Measurements from ENCODE around the gene SCRN1. TPM values are rescaled to one million over a fixed set of nuclear protein-coding genes. Genes with fewer than 3 reads are reported as not detected.

The SCRN1 gene
- total RNA-seq, 3 donors from 2014 or later = 25.9 to 32.0 (median 31.5) TPM

- Histone ChIP-seq H3K9me3 (no peaks in the 10 kb centered on the region), H3K4me1 (no peaks in the 10 kb centered on the region), H3K27ac (no peak overlapping the region), H3K4me3 (no peak overlapping the region), H3K27me3 (no peaks in the 10 kb centered on the region), H3K36me3 (no peaks in the 10 kb centered on the region)
- no peak for DNase-seq (ENCODE audit: low spot score in 2 of 2)
- no peak for TF ChIP-seq POLR2AphosphoS5 (IDR thresholded peaks at IDR 0.05)
- TF ChIP-seq POLR2A (IDR thresholded peaks at IDR 0.05) = no peak
- no peak for TF ChIP-seq CTCF (IDR thresholded peaks at IDR 0.05)
- intact Hi-C loops (cut with DNase I; ENCODE audit: low total_unique reads) = no loop called here
These were observed 41.0 kb downstream of the SCRN1 start for GRCh38 chr7:29948587-29948986.

GRCh38 chr7:29946428-29947186 lies 43.0 kb downstream of the SCRN1 start:
- DNase-seq (ENCODE audit: low spot score in 2 of 2) = no peak

GRCh38 chr7:29945259-29945809 lies 44.3 kb downstream of the SCRN1 start:
- TF ChIP-seq POLR2AphosphoS5 (IDR thresholded peaks at IDR 0.05) (no peak), CTCF (IDR thresholded peaks at IDR 0.05) (no peak), POLR2A (IDR thresholded peaks at IDR 0.05) (no peak)
- H3K27ac ChIP-seq = no peak overlapping the region

More at GRCh38 chr7:29946428-29947186, 43.0 kb downstream of the SCRN1 start:
- Histone ChIP-seq H3K9me3 (no peaks in the 10 kb centered on the region), H3K4me3 (no peak overlapping the region), H3K27me3 (no peaks in the 10 kb centered on the region), H3K4me1 (no peaks in the 10 kb centered on the region), H3K27ac (no peak overlapping the region), H3K36me3 (no peaks in the 10 kb centered on the region)
- intact Hi-C loops (cut with DNase I; ENCODE audit: low total_unique reads) = no loop called here
- TF ChIP-seq POLR2A (IDR thresholded peaks at IDR 0.05) = no peak
- TF ChIP-seq CTCF (IDR thresholded peaks at IDR 0.05) = peak in 1 of 3 donors; percentile 22
- no peak for TF ChIP-seq POLR2AphosphoS5 (IDR thresholded peaks at IDR 0.05)

GRCh38 chr7:29940199-29940598 lies 49.4 kb downstream of the SCRN1 start:
- Histone ChIP-seq H3K27me3 (no peaks in the 10 kb centered on the region), H3K4me3 (no peak overlapping the region), H3K36me3 (no peaks in the 10 kb centered on the region), H3K27ac (no peak overlapping the region), H3K9me3 (no peaks in the 10 kb centered on the region), H3K4me1 (no peaks in the 10 kb centered on the region)
- intact Hi-C loops (cut with DNase I; ENCODE audit: low total_unique reads) = no loop called here
- no peak for DNase-seq (ENCODE audit: low spot score in 2 of 2)
- TF ChIP-seq POLR2A (IDR thresholded peaks at IDR 0.05) (no peak), CTCF (IDR thresholded peaks at IDR 0.05) (no peak), POLR2AphosphoS5 (IDR thresholded peaks at IDR 0.05) (no peak)

More at GRCh38 chr7:29945259-29945809, 44.3 kb downstream of the SCRN1 start:
- Histone ChIP-seq H3K4me3 (no peak overlapping the region), H3K9me3 (no peaks in the 10 kb centered on the region), H3K27me3 (no peaks in the 10 kb centered on the region), H3K4me1 (no peaks in the 10 kb centered on the region), H3K36me3 (no peaks in the 10 kb centered on the region)
- no peak for DNase-seq (ENCODE audit: low spot score in 2 of 2)
- intact Hi-C loops (cut with DNase I; ENCODE audit: low total_unique reads) = no loop called here

GRCh38 chr7:29937132-29937531 lies 52.5 kb downstream of the SCRN1 start:
- H3K27me3 ChIP-seq = no peaks in the 10 kb centered on the region
- no peaks in the 10 kb centered on the region for H3K4me1 ChIP-seq
- intact Hi-C loops (cut with DNase I; ENCODE audit: low total_unique reads) = no loop called here
- no peaks in the 10 kb centered on the region for H3K36me3 ChIP-seq
- DNase-seq (ENCODE audit: low spot score in 2 of 2) = no peak
- no peaks in the 10 kb centered on the region for H3K9me3 ChIP-seq
- no peak overlapping the region for H3K4me3 ChIP-seq
- no peak overlapping the region for H3K27ac ChIP-seq
- TF ChIP-seq POLR2AphosphoS5 (IDR thresholded peaks at IDR 0.05) (no peak), CTCF (IDR thresholded peaks at IDR 0.05) (no peak), POLR2A (IDR thresholded peaks at IDR 0.05) (no peak)
